ENCODE data around the gene LRP8.

The LRP8 gene

GRCh38 chr1:53359225-53359933 lies 31.5 kb upstream of the LRP8 start:
- DNase-seq: no peak

GRCh38 chr1:53356637-53357036 lies 28.8 kb upstream of the LRP8 start:
- no peak for DNase-seq

- DNase-seq: no peak
Observed at GRCh38 chr1:53354119-53354518, 26.2 kb upstream of the LRP8 start.

GRCh38 chr1:53352561-53352960 lies 24.7 kb upstream of the LRP8 start:
- no peak for DNase-seq

GRCh38 chr1:53350853-53351767 lies 23.2 kb upstream of the LRP8 start:
- DNase-seq: no peak

- no peak for DNase-seq
Observed at GRCh38 chr1:53349968-53350852, 22.3 kb upstream of the LRP8 start.

- no peak for DNase-seq
Observed at GRCh38 chr1:53349369-53349835, 21.5 kb upstream of the LRP8 start.

- DNase-seq: no peak
Observed at GRCh38 chr1:53348486-53349368, 20.9 kb upstream of the LRP8 start.

GRCh38 chr1:53346814-53347176 lies 18.9 kb upstream of the LRP8 start:
- no peak for DNase-seq

GRCh38 chr1:53345996-53346813 lies 18.3 kb upstream of the LRP8 start:
- DNase-seq: no peak

GRCh38 chr1:53344921-53345838 lies 17.3 kb upstream of the LRP8 start:
- no peak for DNase-seq

GRCh38 chr1:53343831-53344668 lies 16.2 kb upstream of the LRP8 start:
- DNase-seq: no peak

GRCh38 chr1:53342735-53343470 lies 15.0 kb upstream of the LRP8 start:
- DNase-seq: no peak

GRCh38 chr1:53341961-53342707 lies 14.3 kb upstream of the LRP8 start:
- DNase-seq: no peak

- DNase-seq: no peak
Observed at GRCh38 chr1:53341521-53341895, 13.6 kb upstream of the LRP8 start.

GRCh38 chr1:53340660-53341520 lies 13.0 kb upstream of the LRP8 start:
- DNase-seq: peak in 1 of 5 experiments; percentile 23
